Spleen (tissue), 11 donors: Measurements from ENCODE around the gene AQP12B. TPM values are rescaled to one million over a fixed set of nuclear protein-coding genes. Genes with fewer than 3 reads are reported as not detected.

Experiments
- DNase-seq: peaks from one replicate; pipeline ENCODE4 v3.0.0-alpha.2; 2020
- H3K27ac ChIP-seq, 8 donors: fragments of 200-600 bp; sonication (generic) in 7 of 8; 1 replicate in 4 of 8; 2 replicates in 4 of 8; pipeline versions ENCODE4 v1.5.0 to v1.8.0; 2016 to 2021; ENCODE audit warnings: inconsistent platforms in 4 of 8, mild to moderate bottlenecking in 4 of 8, moderate library complexity in 1 of 8
- H3K27me3 ChIP-seq, 7 donors: fragments of 200-600 bp; sonication (generic) in 6 of 7; replicated peaks in 1 of 7; 1 replicate in 4 of 7; 2 replicates in 3 of 7; pipeline versions ENCODE4 v1.5.0 to v1.8.0; 2016 to 2021; ENCODE audit warnings: inconsistent platforms in 3 of 7, mild to moderate bottlenecking in 1 of 7
- H3K36me3 ChIP-seq, 6 donors: fragments of 200-600 bp; sonication (generic) in 5 of 6; 1 replicate in 4 of 6; 2 replicates in 2 of 6; pipeline versions ENCODE4 v1.5.0 to v1.8.0; 2016 to 2021; ENCODE audit warnings: inconsistent platforms in 2 of 6
- H3K4me1 ChIP-seq, 6 donors: fragments of 200-600 bp; sonication (generic) in 5 of 6; 1 replicate in 3 of 6; 2 replicates in 3 of 6; pipeline versions ENCODE4 v1.5.0 to v1.8.0; 2016 to 2021; ENCODE audit warnings: inconsistent platforms in 3 of 6
- H3K4me3 ChIP-seq, 8 donors: fragments of 200-600 bp; sonication (generic) in 7 of 8; 1 replicate in 4 of 8; 2 replicates in 4 of 8; pipeline versions ENCODE4 v1.5.0 to v1.8.0; 2016 to 2021; ENCODE audit warnings: inconsistent platforms in 4 of 8, mild to moderate bottlenecking in 4 of 8, moderate library complexity in 2 of 8
- H3K9me3 ChIP-seq, 8 donors: fragments of 200-600 bp; sonication (generic) in 7 of 8; 1 replicate in 4 of 8; 2 replicates in 4 of 8; pipeline versions ENCODE4 v1.5.0 to v1.8.0; 2016 to 2021; ENCODE audit warnings: inconsistent platforms in 4 of 8
- POLR2A ChIP-seq, 3 donors: fragments of 450-650 bp; IDR thresholded peaks; one replicate each; pipeline ENCODE4 v1.5.1; 2017; ENCODE audit warnings: antibody characterized with exemption in 3 of 3, mild to moderate bottlenecking in 1 of 3
- POLR2AphosphoS5 ChIP-seq, 3 donors: sonication (generic); formaldehyde crosslinking; IDR thresholded peaks; one replicate each; pipeline ENCODE4 v1.5.1; 2017; ENCODE audit warnings: antibody characterized with exemption in 3 of 3
- WGBS, 5 donors: extraction: QIAGEN DNeasy Blood & Tissue Kit in 3 of 5; methylation state at CpG; one replicate each; pipeline versions ENCODE4 v1.1.5 to v1.1.7; 2013 to 2018; 5-methylcytosine and 5-hydroxymethylcytosine counted together
- intact Hi-C: fragments of 100-400 bp; cut with DNase I; formaldehyde crosslinking; loops from one replicate; pipeline ENCODE4 v1.15.0; 2023; ENCODE audit warnings: low total_unique reads
- polyA plus RNA-seq, 3 donors: library from polyadenylated mRNA; stranded (reverse); fragments of 200-250 nt; gene quantifications; one replicate each; pipeline ENCODE4 v1.2.1, GENCODE V29; 2013
- total RNA-seq, 7 donors: library from RNA; depleted of rRNA in 3 of 7; stranded (reverse); fragments of >200 nt in 3 of 7; fragmentation: NEBNext Ultra II Directional in 4 of 7; extraction: Animal tissue kit (Norgen Biotek cat#: 25700) in 4 of 7; gene quantifications; one replicate each; pipeline versions ENCODE4 v1.1.0 to v1.2.1, GENCODE V29; 2016 to 2021
- TF ChIP-seq, protein P1 (sequence below), 11 experiments: fragments of 200-600 bp in 7 of 11; fragments of 450-650 bp in 4 of 11; sonication (generic) in 4 of 11; IDR thresholded peaks in 8 of 11; conservative IDR thresholded peaks in 3 of 11; 1 replicate in 7 of 11; 2 replicates in 4 of 11; pipeline versions ENCODE4 v1.4.0 to v1.8.0; 2016 to 2021; ENCODE audit warnings: antibody characterized with exemption in 11 of 11, inconsistent platforms in 4 of 11, mild to moderate bottlenecking in 1 of 11
- donor health status: healthy with polysubstance abuse.
- donor health status: DM: no; HTN: no; CAD: no; lungs with moderate emphysema.
- donor health status: DM: no; HTN: no; CAD: no.
- donor health status: Bipolar disorder and iron deficiency.
- donor health status: healthy.
- donor health status: DM: no; HTN: no; CAD: no.
- donor health status: DM: yes; HTN: yes; CAD: no.

Gene AQP12B
- total and polyA plus RNA-seq, 10 donors, result 0.03 to 1.8 (median 0.95) TPM; not detected in 7

GRCh38 chr2:240629619-240629967 lies 53.1 kb downstream of the AQP12B start:
- TF ChIP-seq POLR2AphosphoS5 (IDR thresholded peaks at IDR 0.05) (no peak), POLR2A (IDR thresholded peaks at IDR 0.05) (no peak)
- TF ChIP-seq, protein P1, sequence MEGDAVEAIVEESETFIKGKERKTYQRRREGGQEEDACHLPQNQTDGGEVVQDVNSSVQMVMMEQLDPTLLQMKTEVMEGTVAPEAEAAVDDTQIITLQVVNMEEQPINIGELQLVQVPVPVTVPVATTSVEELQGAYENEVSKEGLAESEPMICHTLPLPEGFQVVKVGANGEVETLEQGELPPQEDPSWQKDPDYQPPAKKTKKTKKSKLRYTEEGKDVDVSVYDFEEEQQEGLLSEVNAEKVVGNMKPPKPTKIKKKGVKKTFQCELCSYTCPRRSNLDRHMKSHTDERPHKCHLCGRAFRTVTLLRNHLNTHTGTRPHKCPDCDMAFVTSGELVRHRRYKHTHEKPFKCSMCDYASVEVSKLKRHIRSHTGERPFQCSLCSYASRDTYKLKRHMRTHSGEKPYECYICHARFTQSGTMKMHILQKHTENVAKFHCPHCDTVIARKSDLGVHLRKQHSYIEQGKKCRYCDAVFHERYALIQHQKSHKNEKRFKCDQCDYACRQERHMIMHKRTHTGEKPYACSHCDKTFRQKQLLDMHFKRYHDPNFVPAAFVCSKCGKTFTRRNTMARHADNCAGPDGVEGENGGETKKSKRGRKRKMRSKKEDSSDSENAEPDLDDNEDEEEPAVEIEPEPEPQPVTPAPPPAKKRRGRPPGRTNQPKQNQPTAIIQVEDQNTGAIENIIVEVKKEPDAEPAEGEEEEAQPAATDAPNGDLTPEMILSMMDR (IDR thresholded peaks at IDR 0.05 in 8 of 11, conservative IDR thresholded peaks at IDR 0.05 in 3 of 11), result no peak
- peaks cover 0 to 28% (median 20%) of the 10 kb centered on the region in 6 donors for H3K4me1 ChIP-seq
- no peak overlapping the region for H3K27ac ChIP-seq
- no peak for DNase-seq
- H3K27me3 ChIP-seq, result no peaks in the 10 kb centered on the region
- no peak overlapping the region for H3K4me3 ChIP-seq
- WGBS, 5 donors, result 76 to 94% (median 78%) methylated on average over 4 to 5 of the region's 5 CpGs
- H3K9me3 ChIP-seq, result peaks cover 0 to 26% (median 20%) of the 10 kb centered on the region in 8 donors
- intact Hi-C loops, result no loop called here
- H3K36me3 ChIP-seq, result peaks cover 0 to 33% (median 2%) of the 10 kb centered on the region in 6 donors

DNA sequence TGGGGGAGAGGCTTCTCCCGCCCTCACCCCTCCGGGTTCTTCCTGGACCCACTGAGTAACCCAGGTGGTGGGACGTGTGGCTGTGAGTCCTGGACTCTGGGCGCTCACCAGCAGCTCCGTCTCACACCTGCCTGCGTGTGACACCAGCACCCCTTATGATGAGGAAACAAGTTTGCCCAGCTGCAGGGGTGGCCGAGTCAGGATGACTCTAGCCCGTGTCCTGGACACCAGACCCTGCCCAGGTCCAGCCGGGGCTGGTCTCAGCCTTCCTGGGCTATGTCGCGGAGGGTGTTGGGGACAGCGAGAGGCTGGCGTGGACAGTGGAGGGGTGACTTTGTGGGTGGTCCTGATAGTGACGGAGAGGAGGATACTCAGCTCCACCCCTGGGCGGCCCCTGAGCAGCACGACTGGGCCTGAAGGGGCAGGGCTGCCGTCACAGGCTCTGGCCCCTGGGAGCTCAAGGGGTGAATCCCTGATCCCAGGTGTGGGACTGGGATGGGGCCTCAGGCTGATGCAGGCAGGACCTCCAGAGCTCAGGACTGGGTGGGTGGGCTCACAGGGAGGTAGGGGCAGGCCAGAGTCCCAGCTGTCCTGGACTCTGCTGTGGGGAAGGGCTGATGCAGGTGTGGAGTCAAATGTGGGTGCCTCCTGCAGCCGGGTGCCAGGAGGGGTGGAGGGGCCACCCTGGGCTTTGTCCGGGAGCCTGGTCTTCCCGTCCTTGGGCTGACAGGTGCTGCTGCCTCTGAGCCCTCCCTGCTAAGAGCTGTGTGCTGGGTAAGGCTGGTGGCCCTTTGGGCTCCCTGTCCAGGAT lies 53.7 kb downstream of the AQP12B start:
- H3K4me1 ChIP-seq, result peaks cover 0 to 34% (median 25%) of the 10 kb centered on the region in 6 donors
- H3K4me3 ChIP-seq, result no peak overlapping the region
- DNase-seq, result peak; percentile 64
- intact Hi-C loops, result no loop called here
- TF ChIP-seq POLR2A (IDR thresholded peaks at IDR 0.05) (no peak), POLR2AphosphoS5 (IDR thresholded peaks at IDR 0.05) (no peak)
- TF ChIP-seq, protein P1 (IDR thresholded peaks at IDR 0.05 in 8 of 11, conservative IDR thresholded peaks at IDR 0.05 in 3 of 11), result no peak
- peaks cover 0 to 20% (median 14%) of the 10 kb centered on the region in 8 donors for H3K9me3 ChIP-seq
- no peak overlapping the region for H3K27ac ChIP-seq
- WGBS, 5 donors, result 77 to 84% (median 82%) methylated on average over 12 to 20 of the region's 20 CpGs
- H3K36me3 ChIP-seq, result peaks cover 0 to 33% (median 2%) of the 10 kb centered on the region in 6 donors
- no peaks in the 10 kb centered on the region for H3K27me3 ChIP-seq

DNA sequence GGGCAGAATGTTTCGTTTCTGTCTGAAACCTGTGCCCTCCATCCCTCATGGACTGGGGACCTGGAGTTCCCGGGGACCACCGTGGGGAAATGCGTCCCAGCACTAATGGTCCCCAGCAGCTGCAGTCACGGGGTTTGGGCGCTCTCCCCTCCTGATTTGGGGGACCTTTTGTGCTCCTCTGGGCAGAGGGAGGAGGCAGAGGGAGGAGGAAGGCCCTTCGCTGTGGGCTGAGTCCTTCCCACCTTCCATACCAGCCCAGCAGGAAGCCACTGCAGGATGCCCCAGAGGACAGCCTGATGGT lies 54.2 kb downstream of the AQP12B start:
- 86 to 95% (median 93%) methylated on average over 6 to 7 of the region's 7 CpGs for WGBS, 5 donors
- intact Hi-C loops, result no loop called here
- H3K4me1 ChIP-seq, result peaks cover 0 to 39% (median 30%) of the 10 kb centered on the region in 6 donors
- H3K4me3 ChIP-seq, result no peak overlapping the region
- H3K36me3 ChIP-seq, result peaks cover 0 to 33% (median 2%) of the 10 kb centered on the region in 6 donors
- H3K27me3 ChIP-seq, result no peaks in the 10 kb centered on the region
- no peak for DNase-seq
- H3K27ac ChIP-seq, result no peak overlapping the region
- TF ChIP-seq, protein P1 (IDR thresholded peaks at IDR 0.05 in 8 of 11, conservative IDR thresholded peaks at IDR 0.05 in 3 of 11), result no peak
- TF ChIP-seq POLR2AphosphoS5 (IDR thresholded peaks at IDR 0.05) (no peak), POLR2A (IDR thresholded peaks at IDR 0.05) (no peak)
- peaks cover 0 to 14% (median 8%) of the 10 kb centered on the region in 8 donors for H3K9me3 ChIP-seq

DNA sequence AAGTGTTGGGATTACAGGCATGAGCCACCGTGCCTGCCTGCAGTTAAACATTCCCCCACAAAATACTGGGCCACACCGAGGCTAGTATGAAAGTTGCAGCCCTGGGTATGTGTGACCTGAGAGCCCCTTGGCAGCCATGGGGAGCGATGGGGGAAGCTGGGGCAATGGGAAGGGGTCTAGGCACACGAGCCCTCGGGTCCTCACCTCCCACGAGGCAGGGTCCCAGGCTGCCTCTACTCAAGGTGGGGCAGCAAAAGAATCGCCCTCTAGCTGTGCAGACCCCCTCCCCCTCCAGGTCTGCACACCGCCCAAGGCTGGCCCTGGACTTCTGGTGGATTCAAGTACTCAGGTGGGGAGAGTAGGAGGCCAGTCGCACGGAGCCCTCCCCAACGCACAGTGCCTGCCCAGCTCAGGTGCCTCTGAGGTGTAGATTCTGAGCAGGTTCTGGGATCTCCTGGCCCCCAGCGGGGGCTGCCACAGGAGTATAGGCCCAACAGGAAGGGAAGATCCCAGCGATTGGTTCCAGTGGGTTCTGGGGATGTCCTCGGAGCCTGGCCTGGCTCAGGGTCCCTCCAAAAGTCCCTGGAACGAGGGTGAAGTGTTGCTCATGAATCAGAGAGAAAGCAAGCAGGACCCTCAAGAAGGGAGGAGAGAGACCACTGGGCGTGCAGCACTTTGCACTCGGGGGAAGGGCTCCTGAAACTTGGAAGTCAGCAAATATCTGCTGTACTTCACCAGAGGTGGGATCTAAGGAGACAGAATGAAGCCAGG lies 54.8 kb downstream of the AQP12B start:
- intact Hi-C loops, result no loop called here
- peaks cover 0 to 9% (median 4%) of the 10 kb centered on the region in 8 donors for H3K9me3 ChIP-seq
- 88 to 93% (median 91%) methylated on average over 17 of the region's 17 CpGs for WGBS, 5 donors
- peak; percentile 54 for DNase-seq
- H3K27me3 ChIP-seq, result no peaks in the 10 kb centered on the region
- no peak overlapping the region for H3K4me3 ChIP-seq
- no peak overlapping the region for H3K27ac ChIP-seq
- peaks cover 0 to 33% (median 2%) of the 10 kb centered on the region in 6 donors for H3K36me3 ChIP-seq
- H3K4me1 ChIP-seq, result peaks cover 0 to 45% (median 34%) of the 10 kb centered on the region in 6 donors
- TF ChIP-seq POLR2AphosphoS5 (IDR thresholded peaks at IDR 0.05) (no peak), POLR2A (IDR thresholded peaks at IDR 0.05) (no peak)
- TF ChIP-seq, protein P1 (IDR thresholded peaks at IDR 0.05 in 8 of 11, conservative IDR thresholded peaks at IDR 0.05 in 3 of 11), result no peak
